ENCODE measurements around the gene ZNF70. TPM values are rescaled to one million over a fixed set of nuclear protein-coding genes. Genes with fewer than 3 reads are reported as not detected.

Gene ZNF70
- total RNA-seq, 1 donor: 5.9 TPM

DNA sequence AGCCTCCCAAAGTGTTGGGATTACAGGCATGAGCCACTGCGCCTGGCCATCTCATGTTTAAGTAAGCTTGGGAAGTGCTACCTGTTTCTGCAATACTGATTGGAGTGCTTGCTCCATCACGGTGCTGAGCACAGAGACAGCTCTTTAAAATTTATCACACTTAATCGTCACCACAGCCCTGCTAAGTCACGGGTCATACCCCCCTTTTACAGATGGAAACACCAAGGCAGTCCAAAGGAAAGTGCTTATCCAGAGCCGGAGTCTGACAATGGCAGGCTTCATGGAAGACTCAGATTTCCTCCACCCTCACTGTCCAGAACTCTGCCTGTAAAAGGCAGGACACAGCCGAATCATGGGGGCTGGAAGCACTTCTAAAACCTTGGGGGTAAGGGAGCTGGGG, 9.1 kb upstream of the ZNF70 start:
- DNase-seq (ENCODE audit: low read depth): no peak
- no peak overlapping the region for H3K4me3 ChIP-seq (ENCODE audit: low read depth, low read length)
- TF ChIP-seq, protein P1, sequence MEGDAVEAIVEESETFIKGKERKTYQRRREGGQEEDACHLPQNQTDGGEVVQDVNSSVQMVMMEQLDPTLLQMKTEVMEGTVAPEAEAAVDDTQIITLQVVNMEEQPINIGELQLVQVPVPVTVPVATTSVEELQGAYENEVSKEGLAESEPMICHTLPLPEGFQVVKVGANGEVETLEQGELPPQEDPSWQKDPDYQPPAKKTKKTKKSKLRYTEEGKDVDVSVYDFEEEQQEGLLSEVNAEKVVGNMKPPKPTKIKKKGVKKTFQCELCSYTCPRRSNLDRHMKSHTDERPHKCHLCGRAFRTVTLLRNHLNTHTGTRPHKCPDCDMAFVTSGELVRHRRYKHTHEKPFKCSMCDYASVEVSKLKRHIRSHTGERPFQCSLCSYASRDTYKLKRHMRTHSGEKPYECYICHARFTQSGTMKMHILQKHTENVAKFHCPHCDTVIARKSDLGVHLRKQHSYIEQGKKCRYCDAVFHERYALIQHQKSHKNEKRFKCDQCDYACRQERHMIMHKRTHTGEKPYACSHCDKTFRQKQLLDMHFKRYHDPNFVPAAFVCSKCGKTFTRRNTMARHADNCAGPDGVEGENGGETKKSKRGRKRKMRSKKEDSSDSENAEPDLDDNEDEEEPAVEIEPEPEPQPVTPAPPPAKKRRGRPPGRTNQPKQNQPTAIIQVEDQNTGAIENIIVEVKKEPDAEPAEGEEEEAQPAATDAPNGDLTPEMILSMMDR (IDR thresholded peaks at IDR 0.05; ENCODE audit: insufficient read depth, low read length): no peak

DNA sequence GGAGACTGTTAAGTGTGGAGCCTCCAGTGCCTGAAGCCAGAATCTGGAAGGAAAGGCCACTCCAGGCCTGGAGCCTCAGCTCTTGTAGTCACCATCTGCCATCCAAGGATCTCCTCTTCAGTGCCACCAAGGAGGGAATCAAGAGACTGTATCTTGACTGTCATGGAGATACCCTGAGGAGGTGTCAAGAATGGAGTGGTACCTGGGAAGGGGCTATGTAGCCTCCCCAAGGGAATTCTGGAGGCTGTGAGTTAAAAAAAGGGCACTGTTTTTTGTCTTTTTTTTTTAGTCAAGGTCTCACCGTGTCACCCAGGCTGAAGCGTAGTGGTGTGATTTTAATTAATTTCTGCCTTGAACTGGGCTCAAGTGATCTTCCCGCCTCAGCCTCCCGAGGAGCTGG, 8.7 kb upstream of the ZNF70 start:
- no peak for DNase-seq (ENCODE audit: low read depth)
- TF ChIP-seq, protein P1 (IDR thresholded peaks at IDR 0.05; ENCODE audit: insufficient read depth, low read length): no peak
- no peak overlapping the region for H3K4me3 ChIP-seq (ENCODE audit: low read depth, low read length)

DNA sequence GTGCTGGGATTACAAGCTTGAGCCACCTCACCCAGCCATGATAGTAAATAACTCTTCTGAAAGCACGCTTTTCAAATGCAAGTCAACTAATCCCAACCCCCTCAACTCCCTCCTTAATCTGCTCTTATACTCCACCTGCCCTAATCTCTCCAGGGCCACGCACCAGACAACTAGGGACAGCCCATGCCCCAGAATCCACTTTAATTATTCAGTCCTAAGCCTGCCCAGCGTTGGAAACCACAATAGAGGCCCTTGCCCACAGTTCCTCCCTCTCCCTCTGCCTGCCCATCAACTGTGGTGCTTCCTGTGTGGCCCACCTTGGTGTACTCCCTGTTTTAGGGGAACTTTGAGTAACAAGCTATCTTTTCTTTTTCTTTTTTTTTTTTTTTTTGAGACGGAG, 6.0 kb upstream of the ZNF70 start:
- TF ChIP-seq, protein P1 (IDR thresholded peaks at IDR 0.05; ENCODE audit: insufficient read depth, low read length): no peak
- no peak overlapping the region for H3K4me3 ChIP-seq (ENCODE audit: low read depth, low read length)
- no peak for DNase-seq (ENCODE audit: low read depth)

DNA sequence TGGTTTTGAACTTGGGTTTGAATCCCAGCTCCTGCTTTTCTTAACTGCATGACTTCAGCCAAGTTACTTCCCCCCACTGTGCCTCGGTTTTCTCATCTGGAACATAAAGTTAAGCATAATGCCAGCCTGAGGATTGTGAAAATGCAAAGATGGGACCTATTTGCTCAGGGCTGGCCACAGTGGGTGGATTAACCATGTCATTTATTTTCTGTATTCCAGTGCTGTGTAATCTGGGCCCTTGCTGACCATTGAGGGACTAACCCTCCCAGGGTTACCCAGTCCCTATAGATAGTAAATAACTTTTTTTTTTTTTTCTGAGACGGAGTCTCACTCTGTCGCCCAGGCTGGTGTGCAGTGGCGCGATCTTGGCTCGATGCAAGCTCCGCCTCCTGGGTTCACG, 4.8 kb upstream of the ZNF70 start:
- DNase-seq (ENCODE audit: low read depth): no peak
- TF ChIP-seq, protein P1 (IDR thresholded peaks at IDR 0.05; ENCODE audit: insufficient read depth, low read length): no peak
- H3K4me3 ChIP-seq (ENCODE audit: low read depth, low read length): no peak overlapping the region

DNA sequence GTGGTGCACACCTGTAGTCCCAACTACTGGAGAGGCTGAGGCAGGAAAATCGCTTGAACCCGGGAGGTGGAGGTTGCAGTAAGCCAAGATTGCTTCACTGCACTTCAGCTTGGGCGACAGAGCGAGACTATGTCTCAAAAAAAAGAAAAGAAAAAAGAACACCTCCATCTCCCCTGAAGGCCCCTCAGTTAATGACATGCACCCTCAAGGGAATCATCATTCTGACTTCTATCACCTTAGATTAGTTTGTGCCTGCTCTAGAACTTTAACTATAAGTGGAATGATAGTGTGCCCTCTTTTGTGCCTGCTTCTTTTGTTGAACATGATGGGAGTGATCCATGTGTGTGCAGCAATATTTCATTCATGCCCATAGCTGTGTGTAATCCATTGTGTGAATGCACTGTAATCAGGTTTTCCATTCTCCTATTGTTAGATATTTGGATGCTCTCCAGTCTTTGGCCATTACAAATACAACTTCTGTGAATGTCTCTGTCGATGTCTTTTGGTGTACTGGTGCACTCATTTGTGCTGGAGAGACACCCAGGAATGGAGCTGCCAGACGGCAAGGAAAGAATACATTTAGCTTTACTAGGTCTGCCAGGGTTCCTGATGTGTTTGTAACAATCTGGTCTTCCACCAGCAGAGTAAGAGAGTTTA, 4.2 kb upstream of the ZNF70 start:
- peak; percentile 86 for DNase-seq (ENCODE audit: low read depth)
- TF ChIP-seq, protein P1 (IDR thresholded peaks at IDR 0.05; ENCODE audit: insufficient read depth, low read length): no peak
- H3K4me3 ChIP-seq (ENCODE audit: low read depth, low read length): no peak overlapping the region

DNA sequence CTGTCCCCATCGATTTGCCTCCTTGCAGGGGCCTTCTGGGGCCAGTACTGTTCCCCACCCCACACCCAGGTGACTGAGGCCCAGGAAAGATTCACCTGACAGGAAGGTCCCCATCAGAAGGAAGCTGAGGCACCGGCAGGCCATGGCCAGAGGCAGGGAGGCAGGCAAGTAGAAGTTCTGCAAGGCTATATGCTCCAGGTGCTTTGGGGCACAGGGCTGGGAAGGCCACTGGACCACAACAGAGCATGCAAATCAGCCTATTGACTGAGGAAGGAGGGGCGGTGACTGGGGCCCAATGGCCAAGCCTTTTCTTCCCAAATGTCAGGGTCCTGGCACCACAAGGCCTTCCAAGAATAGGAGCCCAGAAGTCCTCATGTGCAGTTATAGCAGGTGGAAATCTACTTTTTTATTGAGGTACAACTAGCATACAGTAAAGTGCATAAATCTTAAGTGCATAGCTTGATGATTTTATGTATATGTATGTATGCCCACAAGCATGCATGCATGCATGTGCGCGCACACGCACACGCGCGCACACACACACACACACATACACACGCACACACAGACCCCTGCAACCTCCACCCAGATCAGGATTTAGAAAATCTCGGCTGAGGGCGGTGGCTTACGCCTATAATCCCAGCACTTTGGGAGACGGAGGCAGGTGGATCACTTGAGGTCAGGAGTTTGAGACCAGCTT, 3.5 kb upstream of the ZNF70 start, which contains the start of gene VPREB3:
Gene VPREB3, minus strand, starts transcription at position 206 of the 700 bp plus-strand sequence. Its CDS starts 62 bp downstream, at position 144.
- H3K4me3 ChIP-seq (ENCODE audit: low read depth, low read length): no peak within 1 kb of the TSS
- TF ChIP-seq, protein P1 (IDR thresholded peaks at IDR 0.05; ENCODE audit: insufficient read depth, low read length): no peak
- DNase-seq (ENCODE audit: low read depth): no peak

All from fibroblast of the aortic adventitia (primary cell).